Measurements from ENCODE around the gene DSP. TPM values are rescaled to one million over a fixed set of nuclear protein-coding genes. Genes with fewer than 3 reads are reported as not detected.

The DSP gene
- total RNA-seq, 1 experiment from 2014 or later = 227 TPM

DNA sequence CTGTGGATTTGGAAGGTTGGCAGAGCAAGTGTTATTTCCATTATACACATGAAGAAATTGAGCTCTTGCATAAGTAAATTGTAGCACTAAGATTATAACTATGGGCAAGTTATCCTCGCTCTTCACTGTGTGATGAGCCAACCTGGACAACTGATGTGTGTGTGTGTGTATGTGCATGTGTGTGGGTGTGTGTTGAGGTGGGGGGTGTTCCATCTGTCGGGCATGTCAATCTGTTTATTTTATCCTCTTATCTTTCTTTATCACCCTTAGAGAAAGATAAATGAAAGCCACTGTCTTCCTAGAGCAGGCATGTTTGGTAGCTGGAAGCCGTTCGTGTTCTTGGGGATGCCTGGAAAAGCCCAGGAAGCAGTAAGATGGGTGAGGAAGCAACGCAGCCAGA is 3.0 kb upstream of the DSP start:
- H3K4me1 Mint-ChIP-seq (ENCODE audit: insufficient read depth, unreplicated experiment) = no peaks in the 10 kb centered on the region
- POLR2A ChIA-PET = interaction anchor here (0.8 to 29.8 kb wide), 5 partner anchors 10 to 114 kb away, joined by 3 to 872 read pairs (median 10); no protein-coding TSS in a partner anchor
- no peaks in the 10 kb centered on the region for H3K9me3 Mint-ChIP-seq (ENCODE audit: unreplicated experiment)
- DNase-seq (ENCODE audit: unreplicated experiment) = no peak
- peak overlapping the region; percentile 13 for H3K27ac Mint-ChIP-seq (ENCODE audit: low read depth, unreplicated experiment)
- peaks cover 19% of the 10 kb centered on the region for H3K36me3 Mint-ChIP-seq (ENCODE audit: insufficient read depth, unreplicated experiment)
- intact Hi-C loops (cut with micrococcal nuclease) = no loop called here
- H3K27me3 Mint-ChIP-seq (ENCODE audit: insufficient read depth, unreplicated experiment) = no peaks in the 10 kb centered on the region
- TF ChIP-seq, protein P1, sequence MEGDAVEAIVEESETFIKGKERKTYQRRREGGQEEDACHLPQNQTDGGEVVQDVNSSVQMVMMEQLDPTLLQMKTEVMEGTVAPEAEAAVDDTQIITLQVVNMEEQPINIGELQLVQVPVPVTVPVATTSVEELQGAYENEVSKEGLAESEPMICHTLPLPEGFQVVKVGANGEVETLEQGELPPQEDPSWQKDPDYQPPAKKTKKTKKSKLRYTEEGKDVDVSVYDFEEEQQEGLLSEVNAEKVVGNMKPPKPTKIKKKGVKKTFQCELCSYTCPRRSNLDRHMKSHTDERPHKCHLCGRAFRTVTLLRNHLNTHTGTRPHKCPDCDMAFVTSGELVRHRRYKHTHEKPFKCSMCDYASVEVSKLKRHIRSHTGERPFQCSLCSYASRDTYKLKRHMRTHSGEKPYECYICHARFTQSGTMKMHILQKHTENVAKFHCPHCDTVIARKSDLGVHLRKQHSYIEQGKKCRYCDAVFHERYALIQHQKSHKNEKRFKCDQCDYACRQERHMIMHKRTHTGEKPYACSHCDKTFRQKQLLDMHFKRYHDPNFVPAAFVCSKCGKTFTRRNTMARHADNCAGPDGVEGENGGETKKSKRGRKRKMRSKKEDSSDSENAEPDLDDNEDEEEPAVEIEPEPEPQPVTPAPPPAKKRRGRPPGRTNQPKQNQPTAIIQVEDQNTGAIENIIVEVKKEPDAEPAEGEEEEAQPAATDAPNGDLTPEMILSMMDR (IDR thresholded peaks at IDR 0.05; ENCODE audit: unreplicated experiment) = no peak
- no TSS peak for BruUV-seq (replicated peaks)
- CTCF ChIA-PET = interaction anchor here (0.6 kb wide), 2 partner anchors 768 to 1219 kb away, joined by 3 to 5 read pairs; no protein-coding TSS in a partner anchor
- H3K4me3 Mint-ChIP-seq (ENCODE audit: unreplicated experiment) = no peak overlapping the region

- intact Hi-C loops (cut with micrococcal nuclease) = loop anchor here (5.0 kb wide), 2 partner anchors 73 to 228 kb away; partner anchors contain the start of gene SSR1
- CTCF ChIA-PET = interaction anchor here (0.7 kb wide), 1 partner anchor 115 kb away, joined by 4 read pairs; no protein-coding TSS in a partner anchor
Measured at GRCh38 chr6:7540595-7540994, 876 bp upstream of the DSP start.

GRCh38 chr6:7542065-7542873 is 798 bp downstream of the DSP start:
- no peaks in the 10 kb centered on the region for H3K27me3 Mint-ChIP-seq (ENCODE audit: insufficient read depth, unreplicated experiment)
- H3K4me3 Mint-ChIP-seq (ENCODE audit: unreplicated experiment) = peak overlapping the region; percentile 98
- CTCF ChIA-PET = interaction anchor here (0.6 to 1.3 kb wide), 2 partner anchors 37 to 75 kb away, joined by 3 read pairs; no protein-coding TSS in a partner anchor
- peak; percentile 49 for DNase-seq (ENCODE audit: unreplicated experiment)
- intact Hi-C loops (cut with micrococcal nuclease) = loop anchor here (1.0 to 5.0 kb wide), 5 partner anchors 37 to 230 kb away; partner anchors contain the start of gene SSR1
- POLR2A ChIA-PET = interaction anchor here (0.6 to 29.8 kb wide), 39 partner anchors 9 to 829 kb away, joined by 3 to 872 read pairs (median 6); partner anchors contain the start of genes CAGE1, RIOK1 and SNRNP48
- H3K4me1 Mint-ChIP-seq (ENCODE audit: insufficient read depth, unreplicated experiment) = peaks cover 19% of the 10 kb centered on the region
- no peaks in the 10 kb centered on the region for H3K9me3 Mint-ChIP-seq (ENCODE audit: unreplicated experiment)
- H3K27ac Mint-ChIP-seq (ENCODE audit: low read depth, unreplicated experiment) = peak overlapping the region; percentile 97
- TSS peak; percentile 21 for BruUV-seq (replicated peaks)
- TF ChIP-seq, protein P1 (IDR thresholded peaks at IDR 0.05; ENCODE audit: unreplicated experiment) = no peak
- peaks cover 46% of the 10 kb centered on the region for H3K36me3 Mint-ChIP-seq (ENCODE audit: insufficient read depth, unreplicated experiment)

More at GRCh38 chr6:7540595-7540994, 876 bp upstream of the DSP start:
- Mint-ChIP-seq H3K9me3 (ENCODE audit: unreplicated experiment) (no peaks in the 10 kb centered on the region), H3K4me3 (ENCODE audit: unreplicated experiment) (peak overlapping the region; percentile 98), H3K4me1 (ENCODE audit: insufficient read depth, unreplicated experiment) (peaks cover 5% of the 10 kb centered on the region), H3K27me3 (ENCODE audit: insufficient read depth, unreplicated experiment) (no peaks in the 10 kb centered on the region), H3K36me3 (ENCODE audit: insufficient read depth, unreplicated experiment) (peaks cover 41% of the 10 kb centered on the region), H3K27ac (ENCODE audit: low read depth, unreplicated experiment) (no peak overlapping the region)
- TSS peak; percentile 71 for BruUV-seq (replicated peaks)
- TF ChIP-seq, protein P1 (IDR thresholded peaks at IDR 0.05; ENCODE audit: unreplicated experiment) = no peak
- no peak for DNase-seq (ENCODE audit: unreplicated experiment)
- POLR2A ChIA-PET = interaction anchor here (0.7 to 29.8 kb wide), 23 partner anchors 10 to 279 kb away, joined by 3 to 872 read pairs (median 8); partner anchors contain the start of genes CAGE1, RIOK1 and SNRNP48
